ENCODE results near the gene GABRB2. TPM values are rescaled to one million over a fixed set of nuclear protein-coding genes. Genes with fewer than 3 reads are reported as not detected.

GABRB2 gene
- total RNA-seq, 2 experiments from 2014 or later = not detected

- H3K9me3 Mint-ChIP-seq (ENCODE audit: insufficient read depth) = no peaks in the 10 kb centered on the region
- no peak overlapping the region for H3K4me3 Mint-ChIP-seq
- POLR2A ChIA-PET = no interaction called here
- DNase-seq = no peak
- ATAC-seq = no peak
- CTCF ChIA-PET = no interaction called here
- H3K27me3 Mint-ChIP-seq (ENCODE audit: low read depth) = no peaks in the 10 kb centered on the region
- no peak overlapping the region for H3K27ac Mint-ChIP-seq
- H3K4me1 Mint-ChIP-seq (ENCODE audit: low read depth) = no peaks in the 10 kb centered on the region
- H3K36me3 Mint-ChIP-seq (ENCODE audit: low read depth) = no peaks in the 10 kb centered on the region
Observed at GRCh38 chr5:161403121-161403520, 143.4 kb downstream of the GABRB2 start.

- H3K4me1 Mint-ChIP-seq (ENCODE audit: low read depth) = no peaks in the 10 kb centered on the region
- no peaks in the 10 kb centered on the region for H3K27me3 Mint-ChIP-seq (ENCODE audit: low read depth)
- H3K27ac Mint-ChIP-seq = no peak overlapping the region
- CTCF ChIA-PET = no interaction called here
- H3K36me3 Mint-ChIP-seq (ENCODE audit: low read depth) = no peaks in the 10 kb centered on the region
- DNase-seq (no peak), ATAC-seq (no peak)
- no peaks in the 10 kb centered on the region for H3K9me3 Mint-ChIP-seq (ENCODE audit: insufficient read depth)
- POLR2A ChIA-PET = no interaction called here
- no peak overlapping the region for H3K4me3 Mint-ChIP-seq
Observed at GRCh38 chr5:161400583-161400982, 145.9 kb downstream of the GABRB2 start.

- Mint-ChIP-seq H3K36me3 (ENCODE audit: low read depth) (no peaks in the 10 kb centered on the region), H3K4me1 (ENCODE audit: low read depth) (no peaks in the 10 kb centered on the region), H3K27me3 (ENCODE audit: low read depth) (no peaks in the 10 kb centered on the region), H3K4me3 (no peak overlapping the region), H3K27ac (no peak overlapping the region), H3K9me3 (ENCODE audit: insufficient read depth) (no peaks in the 10 kb centered on the region)
- ChIA-PET POLR2A (no interaction called here), CTCF (no interaction called here)
- no peak for ATAC-seq
- no peak for DNase-seq
Observed at GRCh38 chr5:161399996-161400562, 146.4 kb downstream of the GABRB2 start.

GRCh38 chr5:161397448-161397847, 149.1 kb downstream of the GABRB2 start:
- no peak overlapping the region for H3K4me3 Mint-ChIP-seq
- no peak for ATAC-seq
- no peaks in the 10 kb centered on the region for H3K4me1 Mint-ChIP-seq (ENCODE audit: low read depth)
- H3K27me3 Mint-ChIP-seq (ENCODE audit: low read depth) = no peaks in the 10 kb centered on the region
- CTCF ChIA-PET = no interaction called here
- H3K36me3 Mint-ChIP-seq (ENCODE audit: low read depth) = no peaks in the 10 kb centered on the region
- DNase-seq = no peak
- no peaks in the 10 kb centered on the region for H3K9me3 Mint-ChIP-seq (ENCODE audit: insufficient read depth)
- H3K27ac Mint-ChIP-seq = no peak overlapping the region
- POLR2A ChIA-PET = no interaction called here

GRCh38 chr5:161396171-161396570, 150.4 kb downstream of the GABRB2 start:
- Mint-ChIP-seq H3K9me3 (ENCODE audit: insufficient read depth) (no peaks in the 10 kb centered on the region), H3K27me3 (ENCODE audit: low read depth) (no peaks in the 10 kb centered on the region), H3K4me3 (no peak overlapping the region), H3K27ac (no peak overlapping the region), H3K4me1 (ENCODE audit: low read depth) (no peaks in the 10 kb centered on the region), H3K36me3 (ENCODE audit: low read depth) (no peaks in the 10 kb centered on the region)
- DNase-seq (no peak), ATAC-seq (no peak)
- CTCF ChIA-PET = interaction anchor here (0.8 kb wide), 1 partner anchor 9 kb away, joined by 3 read pairs; no protein-coding TSS in a partner anchor
- POLR2A ChIA-PET = no interaction called here

GRCh38 chr5:161391724-161392123, 154.8 kb downstream of the GABRB2 start:
- DNase-seq (no peak), ATAC-seq (no peak)
- no peaks in the 10 kb centered on the region for H3K36me3 Mint-ChIP-seq (ENCODE audit: low read depth)
- no peaks in the 10 kb centered on the region for H3K9me3 Mint-ChIP-seq (ENCODE audit: insufficient read depth)
- POLR2A ChIA-PET = no interaction called here
- no peak overlapping the region for H3K27ac Mint-ChIP-seq
- H3K4me1 Mint-ChIP-seq (ENCODE audit: low read depth) = no peaks in the 10 kb centered on the region
- CTCF ChIA-PET = no interaction called here
- no peaks in the 10 kb centered on the region for H3K27me3 Mint-ChIP-seq (ENCODE audit: low read depth)
- no peak overlapping the region for H3K4me3 Mint-ChIP-seq

GRCh38 chr5:161391016-161391415, 155.5 kb downstream of the GABRB2 start:
- ATAC-seq (no peak), DNase-seq (no peak)
- Mint-ChIP-seq H3K4me3 (no peak overlapping the region), H3K4me1 (ENCODE audit: low read depth) (no peaks in the 10 kb centered on the region), H3K27ac (no peak overlapping the region), H3K36me3 (ENCODE audit: low read depth) (no peaks in the 10 kb centered on the region), H3K9me3 (ENCODE audit: insufficient read depth) (no peaks in the 10 kb centered on the region), H3K27me3 (ENCODE audit: low read depth) (no peaks in the 10 kb centered on the region)
- POLR2A ChIA-PET = no interaction called here
- CTCF ChIA-PET = no interaction called here

GRCh38 chr5:161387121-161387520, 159.4 kb downstream of the GABRB2 start:
- Mint-ChIP-seq H3K27me3 (ENCODE audit: low read depth) (no peaks in the 10 kb centered on the region), H3K27ac (no peak overlapping the region), H3K36me3 (ENCODE audit: low read depth) (no peaks in the 10 kb centered on the region), H3K4me3 (no peak overlapping the region), H3K9me3 (ENCODE audit: insufficient read depth) (no peaks in the 10 kb centered on the region), H3K4me1 (ENCODE audit: low read depth) (no peaks in the 10 kb centered on the region)
- POLR2A ChIA-PET = no interaction called here
- no peak for ATAC-seq
- DNase-seq = no peak
- CTCF ChIA-PET = no interaction called here

GRCh38 chr5:161385027-161385426, 161.5 kb downstream of the GABRB2 start:
- no peak for DNase-seq
- no peaks in the 10 kb centered on the region for H3K9me3 Mint-ChIP-seq (ENCODE audit: insufficient read depth)
- H3K27me3 Mint-ChIP-seq (ENCODE audit: low read depth) = no peaks in the 10 kb centered on the region
- CTCF ChIA-PET = no interaction called here
- no peak overlapping the region for H3K4me3 Mint-ChIP-seq
- no peaks in the 10 kb centered on the region for H3K4me1 Mint-ChIP-seq (ENCODE audit: low read depth)
- no peak for ATAC-seq
- no peaks in the 10 kb centered on the region for H3K36me3 Mint-ChIP-seq (ENCODE audit: low read depth)
- POLR2A ChIA-PET = no interaction called here
- H3K27ac Mint-ChIP-seq = no peak overlapping the region

- Mint-ChIP-seq H3K36me3 (ENCODE audit: low read depth) (no peaks in the 10 kb centered on the region), H3K27ac (no peak overlapping the region), H3K4me3 (no peak overlapping the region), H3K27me3 (ENCODE audit: low read depth) (no peaks in the 10 kb centered on the region), H3K4me1 (ENCODE audit: low read depth) (no peaks in the 10 kb centered on the region), H3K9me3 (ENCODE audit: insufficient read depth) (no peaks in the 10 kb centered on the region)
- ATAC-seq (no peak), DNase-seq (no peak)
- ChIA-PET CTCF (no interaction called here), POLR2A (no interaction called here)
Observed at GRCh38 chr5:161382685-161383084, 163.8 kb downstream of the GABRB2 start.

- CTCF ChIA-PET = no interaction called here
- H3K4me1 Mint-ChIP-seq (ENCODE audit: low read depth) = no peaks in the 10 kb centered on the region
- no peaks in the 10 kb centered on the region for H3K9me3 Mint-ChIP-seq (ENCODE audit: insufficient read depth)
- H3K27me3 Mint-ChIP-seq (ENCODE audit: low read depth) = no peaks in the 10 kb centered on the region
- POLR2A ChIA-PET = no interaction called here
- H3K4me3 Mint-ChIP-seq = no peak overlapping the region
- H3K27ac Mint-ChIP-seq = no peak overlapping the region
- DNase-seq = no peak
- H3K36me3 Mint-ChIP-seq (ENCODE audit: low read depth) = no peaks in the 10 kb centered on the region
- no peak for ATAC-seq
Observed at GRCh38 chr5:161380486-161380885, 166.0 kb downstream of the GABRB2 start.

- no peak overlapping the region for H3K27ac Mint-ChIP-seq
- no peaks in the 10 kb centered on the region for H3K4me1 Mint-ChIP-seq (ENCODE audit: low read depth)
- H3K27me3 Mint-ChIP-seq (ENCODE audit: low read depth) = no peaks in the 10 kb centered on the region
- POLR2A ChIA-PET = no interaction called here
- H3K9me3 Mint-ChIP-seq (ENCODE audit: insufficient read depth) = no peaks in the 10 kb centered on the region
- DNase-seq (no peak), ATAC-seq (no peak)
- H3K36me3 Mint-ChIP-seq (ENCODE audit: low read depth) = no peaks in the 10 kb centered on the region
- CTCF ChIA-PET = no interaction called here
- H3K4me3 Mint-ChIP-seq = no peak overlapping the region
Observed at GRCh38 chr5:161378701-161379100, 167.8 kb downstream of the GABRB2 start.

- ChIA-PET CTCF (no interaction called here), POLR2A (no interaction called here)
- DNase-seq (no peak), ATAC-seq (no peak)
- H3K36me3 Mint-ChIP-seq (ENCODE audit: low read depth) = no peaks in the 10 kb centered on the region
- no peaks in the 10 kb centered on the region for H3K9me3 Mint-ChIP-seq (ENCODE audit: insufficient read depth)
- H3K4me1 Mint-ChIP-seq (ENCODE audit: low read depth) = no peaks in the 10 kb centered on the region
- H3K27me3 Mint-ChIP-seq (ENCODE audit: low read depth) = no peaks in the 10 kb centered on the region
- no peak overlapping the region for H3K27ac Mint-ChIP-seq
- no peak overlapping the region for H3K4me3 Mint-ChIP-seq
Observed at GRCh38 chr5:161376034-161376433, 170.5 kb downstream of the GABRB2 start.
